Measurements from ENCODE around the gene SLC3A2. TPM values are rescaled to one million over a fixed set of nuclear protein-coding genes. Genes with fewer than 3 reads are reported as not detected.
"Not testable (repeated sequence)": the region's sequence is repeated elsewhere in the genome, so short reads cannot be mapped to it uniquely, and the experiment has no call there.

SLC3A2 gene
- total RNA-seq, 2 donors from 2014 or later, result 138 to 739 TPM

GRCh38 chr11:62835336-62835735 is 45.4 kb upstream of the SLC3A2 start:
- TF ChIP-seq CTCF (IDR thresholded peaks at IDR 0.05), result no peak
- Histone ChIP-seq H3K4me1 (ENCODE audit: control insufficient read depth in 1 of 2, low read depth in 2 of 2) (peaks cover 17 to 37% of the 10 kb centered on the region in 2 donors), H3K9me3 (no peaks in the 10 kb centered on the region), H3K4me3 (no peak overlapping the region), H3K27ac (no peak overlapping the region), H3K27me3 (replicated peaks; ENCODE audit: insufficient read depth) (no peaks in the 10 kb centered on the region), H3K36me3 (peaks cover 16% of the 10 kb centered on the region)
- ATAC-seq (ENCODE audit: insufficient number of reproducible peaks, low FRiP score, low read depth), result no peak
- DNase-seq (ENCODE audit: low spot score), result no peak

GRCh38 chr11:62839050-62839945 is 41.4 kb upstream of the SLC3A2 start, which contains the start of gene WDR74:
Gene WDR74, minus strand, starts transcription at chr11:62839590. Its CDS starts 20 bp downstream, at chr11:62839570.
- ATAC-seq (ENCODE audit: insufficient number of reproducible peaks, low FRiP score, low read depth), result peak; percentile 62
- no peak for TF ChIP-seq CTCF (IDR thresholded peaks at IDR 0.05)
- DNase-seq (ENCODE audit: low spot score), result peak; percentile 61
- Histone ChIP-seq H3K4me1 (ENCODE audit: control insufficient read depth in 1 of 2, low read depth in 2 of 2) (peaks cover 7 to 24% of the 10 kb centered on the region in 2 donors), H3K36me3 (peaks cover 16% of the 10 kb centered on the region), H3K27ac (peak within 1 kb of the TSS; percentile 97 to 100), H3K4me3 (peak within 1 kb of the TSS; percentile 85), H3K27me3 (replicated peaks; ENCODE audit: insufficient read depth) (no peaks in the 10 kb centered on the region), H3K9me3 (no peaks in the 10 kb centered on the region)

GRCh38 chr11:62840721-62841360 is 39.9 kb upstream of the SLC3A2 start:
- not testable (repeated sequence) for H3K36me3 ChIP-seq; H3K27me3 ChIP-seq (replicated peaks; ENCODE audit: insufficient read depth); H3K9me3 ChIP-seq
- Histone ChIP-seq H3K27ac (peak overlapping the region; percentile 97 to 100), H3K4me3 (peak overlapping the region; percentile 85), H3K4me1 (ENCODE audit: control insufficient read depth in 1 of 2, low read depth in 2 of 2) (peaks cover 7 to 24% of the 10 kb centered on the region in 2 donors)
- DNase-seq (ENCODE audit: low spot score) (peak; percentile 37), ATAC-seq (ENCODE audit: insufficient number of reproducible peaks, low FRiP score, low read depth) (peak; percentile 0)

GRCh38 chr11:62841361-62842170 is 39.1 kb upstream of the SLC3A2 start:
- Histone ChIP-seq H3K27ac (peak overlapping the region; percentile 97 to 100), H3K27me3 (replicated peaks; ENCODE audit: insufficient read depth) (no peaks in the 10 kb centered on the region), H3K36me3 (no peaks in the 10 kb centered on the region), H3K4me3 (peak overlapping the region; percentile 85), H3K4me1 (ENCODE audit: control insufficient read depth in 1 of 2, low read depth in 2 of 2) (peaks cover 7 to 24% of the 10 kb centered on the region in 2 donors), H3K9me3 (no peaks in the 10 kb centered on the region)
- no peak for TF ChIP-seq CTCF (IDR thresholded peaks at IDR 0.05)
- ATAC-seq (ENCODE audit: insufficient number of reproducible peaks, low FRiP score, low read depth) (peak; percentile 67), DNase-seq (ENCODE audit: low spot score) (peak; percentile 69)

- Histone ChIP-seq H3K27me3 (replicated peaks; ENCODE audit: insufficient read depth) (no peaks in the 10 kb centered on the region), H3K4me1 (ENCODE audit: control insufficient read depth in 1 of 2, low read depth in 2 of 2) (peaks cover 7 to 24% of the 10 kb centered on the region in 2 donors), H3K27ac (peak overlapping the region; percentile 97 to 100), H3K4me3 (peak overlapping the region; percentile 85), H3K9me3 (no peaks in the 10 kb centered on the region), H3K36me3 (no peaks in the 10 kb centered on the region)
- ATAC-seq (ENCODE audit: insufficient number of reproducible peaks, low FRiP score, low read depth) (no peak), DNase-seq (ENCODE audit: low spot score) (no peak)
- TF ChIP-seq CTCF (IDR thresholded peaks at IDR 0.05), result no peak
These were observed 38.4 kb upstream of the SLC3A2 start for GRCh38 chr11:62842171-62842741.

- Histone ChIP-seq H3K27ac (peak overlapping the region; percentile 97 to 100), H3K4me1 (ENCODE audit: control insufficient read depth in 1 of 2, low read depth in 2 of 2) (peaks cover 7 to 20% of the 10 kb centered on the region in 2 donors), H3K4me3 (peak overlapping the region; percentile 85)
- not testable (repeated sequence) for H3K36me3 ChIP-seq; DNase-seq (ENCODE audit: low spot score); H3K27me3 ChIP-seq (replicated peaks; ENCODE audit: insufficient read depth); H3K9me3 ChIP-seq; ATAC-seq (ENCODE audit: insufficient number of reproducible peaks, low FRiP score, low read depth)
These were observed 37.8 kb upstream of the SLC3A2 start for GRCh38 chr11:62842891-62843290.

Data from thoracic aorta (tissue), 2 donors.